OCI-LY7 (cell line): ENCODE measurements around the gene EGLN3. TPM values are rescaled to one million over a fixed set of nuclear protein-coding genes. Genes with fewer than 3 reads are reported as not detected.

Experiments
- BruUV-seq: library from RNA; stranded (reverse); fragments of 400-500 nt; replicated peaks from 2 replicates; lab custom pipeline; 2021; lab: Mats Ljungman, UMichigan
- CTCF ChIA-PET: fragments of 300-600 bp; sonication (Branson Sonifier 250); formaldehyde crosslinking; loops from one replicate; lab custom pipeline; 2022; ENCODE audit warnings: antibody characterized with exemption; ENCODE audit not compliant: unreplicated experiment; lab: Charles Lee
- POLR2A ChIA-PET: fragments of 300-600 bp; sonication (Branson Sonifier 250); formaldehyde crosslinking; loops from one replicate; lab custom pipeline; 2022; ENCODE audit warnings: antibody characterized with exemption; lab: Charles Lee
- DNase-seq: peaks from one replicate; pipeline ENCODE4 v3.0.0-alpha.2; 2015; ENCODE audit warnings: low spot score
- H2AFZ ChIP-seq: fragments of 200-600 bp; sonication (generic), shearing (Covaris generic); 2 replicates; pipeline ENCODE4 v1.6.1; 2014; ENCODE audit warnings: mild to moderate bottlenecking, antibody characterized with exemption, low read length, moderate library complexity
- H3K27ac ChIP-seq: fragments of 200-600 bp; sonication (generic); 2 replicates; pipeline ENCODE4 v1.5.1; 2014; ENCODE audit warnings: mixed run types, low read depth, mild to moderate bottlenecking, moderate library complexity, low read length, inconsistent platforms; ENCODE audit not compliant: poor library complexity, severe bottlenecking
- H3K36me3 ChIP-seq: fragments of 200-600 bp; sonication (generic); 2 replicates; pipeline ENCODE4 v1.6.1; 2014; ENCODE audit warnings: mild to moderate bottlenecking, antibody characterized with exemption, low read length, moderate library complexity, mixed read lengths; ENCODE audit not compliant: insufficient read depth
- H3K4me1 ChIP-seq: fragments of 200-600 bp; sonication (generic); 2 replicates; pipeline ENCODE4 v1.5.1; 2014; ENCODE audit warnings: mild to moderate bottlenecking, low read length; ENCODE audit not compliant: insufficient read depth, poor library complexity, severe bottlenecking
- H3K4me2 ChIP-seq: fragments of 200-600 bp; sonication (generic); 2 replicates; pipeline ENCODE4 v1.6.1; 2014; ENCODE audit warnings: mild to moderate bottlenecking, low read length
- H3K4me3 ChIP-seq: fragments of 200-600 bp; sonication (generic); 2 replicates; pipeline ENCODE4 v1.5.1; 2014; ENCODE audit warnings: mild to moderate bottlenecking, low read depth, low read length; ENCODE audit not compliant: poor library complexity, severe bottlenecking
- H3K79me2 ChIP-seq: fragments of 200-600 bp; sonication (generic); 2 replicates; pipeline ENCODE4 v1.6.1; 2016; ENCODE audit warnings: low read depth, mild to moderate bottlenecking, low read length, moderate library complexity, mixed read lengths; ENCODE audit not compliant: insufficient read depth
- H3K9me2 ChIP-seq: fragments of 200-600 bp; sonication (generic); 2 replicates; pipeline ENCODE4 v1.6.1; 2016; ENCODE audit warnings: mild to moderate bottlenecking, low read length, mixed read lengths; ENCODE audit not compliant: insufficient read depth
- H3K9me3 ChIP-seq: fragments of 200-600 bp; sonication (generic); 2 replicates; pipeline ENCODE4 v1.6.1; 2014; ENCODE audit warnings: mild to moderate bottlenecking, mixed run types, low read length, mixed read lengths
- H4K20me1 ChIP-seq: fragments of 200-600 bp; sonication (generic); 2 replicates; pipeline ENCODE4 v1.6.1; 2014; ENCODE audit warnings: mild to moderate bottlenecking, antibody characterized with exemption, low read length, moderate library complexity, mixed read lengths; ENCODE audit not compliant: insufficient read depth
- EZH2phosphoT487 ChIP-seq: fragments of 200-600 bp; sonication (generic); IDR thresholded peaks from 2 replicates; pipeline ENCODE4 v1.6.1; 2018; ENCODE audit warnings: low read depth, borderline replicate concordance, mild to moderate bottlenecking, mixed run types, antibody characterized with exemption, low read length, moderate library complexity, mixed read lengths
- intact Hi-C: fragments of 100-400 bp; cut with micrococcal nuclease; formaldehyde crosslinking; loops from one replicate; pipeline ENCODE4 v1.10.0; 2022; ENCODE audit not compliant: unreplicated experiment
- total RNA-seq, 2 experiments: library from RNA; depleted of rRNA in 1 of 2; stranded (reverse); fragments of >200 nt in 1 of 2; shearing (Covaris generic) in 1 of 2; gene quantifications; 2 replicates each; pipeline ENCODE4 v1.2.3, GENCODE V29; 2014 to 2022
- TF ChIP-seq, protein P1 (sequence below): fragments of 200-600 bp; sonication (generic); conservative IDR thresholded peaks from 2 replicates; pipeline ENCODE4 v1.5.1; 2014; ENCODE audit warnings: mild to moderate bottlenecking, antibody characterized with exemption, low read length, moderate library complexity, mixed read lengths

EGLN3 gene
- total RNA-seq, 2 experiments from 2014 or later = not detected

DNA sequence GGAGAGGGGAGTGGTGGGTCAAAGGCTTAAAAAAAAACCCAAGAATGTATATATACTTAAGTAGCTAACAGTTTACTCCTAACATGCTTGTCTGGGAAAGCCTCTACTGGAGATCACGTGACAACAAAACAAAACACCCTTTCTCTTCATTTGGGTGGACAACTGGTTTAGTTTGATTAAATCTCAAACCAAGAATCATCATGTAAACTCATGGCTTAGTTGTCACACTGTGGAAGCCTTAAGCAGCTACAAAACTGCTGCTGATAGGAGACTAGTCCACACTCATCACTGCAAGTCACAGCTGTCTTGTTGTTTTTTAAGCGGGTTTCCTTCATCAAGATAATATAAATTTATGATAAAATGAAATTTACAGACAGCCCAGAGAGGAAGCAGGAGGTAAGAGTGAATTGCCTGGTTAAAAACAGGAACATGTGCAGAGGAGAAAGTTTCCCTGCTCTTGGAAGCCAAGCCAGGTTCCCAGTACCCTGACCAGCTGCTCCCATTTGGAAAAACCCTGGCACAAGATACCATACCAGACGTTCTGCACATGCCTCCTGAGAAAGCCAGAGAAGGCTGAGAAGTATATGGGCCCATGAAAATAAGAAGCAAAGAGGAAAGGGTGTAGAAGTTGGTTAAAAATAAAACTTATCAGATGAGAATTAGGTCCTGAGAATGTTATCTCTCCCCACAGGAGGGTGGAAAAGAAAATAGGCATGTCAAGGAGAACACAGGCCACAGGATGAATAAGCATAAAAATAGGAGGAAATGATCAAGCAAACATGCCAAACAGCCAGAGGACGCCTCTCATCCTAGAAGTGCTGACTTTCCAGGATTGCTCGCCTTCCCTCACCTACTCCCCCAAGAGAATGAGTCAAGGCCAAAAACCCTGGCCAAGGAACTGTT, 34.0 kb downstream of the EGLN3 start:
- Histone ChIP-seq H3K9me2 (no peaks in the 10 kb centered on the region), H3K9me3 (no peaks in the 10 kb centered on the region), H3K79me2 (no peaks in the 10 kb centered on the region), H3K27ac (no peak overlapping the region), H3K36me3 (no peaks in the 10 kb centered on the region), H3K4me2 (no peak overlapping the region), H4K20me1 (no peaks in the 10 kb centered on the region), H2AFZ (no peak overlapping the region), H3K4me1 (no peaks in the 10 kb centered on the region), H3K4me3 (no peak overlapping the region)
- ChIA-PET CTCF (no interaction called here), POLR2A (interaction anchor here (1.4 kb wide), 1 partner anchor 11 kb away, joined by 4 read pairs; no protein-coding TSS in a partner anchor)
- no peak for DNase-seq
- no TSS peak for BruUV-seq
- intact Hi-C loops = no loop called here
- TF ChIP-seq, protein P1, sequence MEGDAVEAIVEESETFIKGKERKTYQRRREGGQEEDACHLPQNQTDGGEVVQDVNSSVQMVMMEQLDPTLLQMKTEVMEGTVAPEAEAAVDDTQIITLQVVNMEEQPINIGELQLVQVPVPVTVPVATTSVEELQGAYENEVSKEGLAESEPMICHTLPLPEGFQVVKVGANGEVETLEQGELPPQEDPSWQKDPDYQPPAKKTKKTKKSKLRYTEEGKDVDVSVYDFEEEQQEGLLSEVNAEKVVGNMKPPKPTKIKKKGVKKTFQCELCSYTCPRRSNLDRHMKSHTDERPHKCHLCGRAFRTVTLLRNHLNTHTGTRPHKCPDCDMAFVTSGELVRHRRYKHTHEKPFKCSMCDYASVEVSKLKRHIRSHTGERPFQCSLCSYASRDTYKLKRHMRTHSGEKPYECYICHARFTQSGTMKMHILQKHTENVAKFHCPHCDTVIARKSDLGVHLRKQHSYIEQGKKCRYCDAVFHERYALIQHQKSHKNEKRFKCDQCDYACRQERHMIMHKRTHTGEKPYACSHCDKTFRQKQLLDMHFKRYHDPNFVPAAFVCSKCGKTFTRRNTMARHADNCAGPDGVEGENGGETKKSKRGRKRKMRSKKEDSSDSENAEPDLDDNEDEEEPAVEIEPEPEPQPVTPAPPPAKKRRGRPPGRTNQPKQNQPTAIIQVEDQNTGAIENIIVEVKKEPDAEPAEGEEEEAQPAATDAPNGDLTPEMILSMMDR = no peak
- TF ChIP-seq EZH2phosphoT487 = no peak

- Histone ChIP-seq H4K20me1 (no peaks in the 10 kb centered on the region), H2AFZ (no peak overlapping the region), H3K9me3 (no peaks in the 10 kb centered on the region), H3K4me1 (no peaks in the 10 kb centered on the region), H3K36me3 (no peaks in the 10 kb centered on the region), H3K79me2 (no peaks in the 10 kb centered on the region), H3K27ac (no peak overlapping the region), H3K4me2 (no peak overlapping the region), H3K9me2 (no peaks in the 10 kb centered on the region), H3K4me3 (no peak overlapping the region)
- no peak for DNase-seq
- intact Hi-C loops = no loop called here
- TF ChIP-seq EZH2phosphoT487 = no peak
- TF ChIP-seq, protein P1 = no peak
- POLR2A ChIA-PET = interaction anchor here (0.6 to 1.4 kb wide), 2 partner anchors 9 to 149 kb away, joined by 3 to 4 read pairs; no protein-coding TSS in a partner anchor
- CTCF ChIA-PET = no interaction called here
- BruUV-seq = no TSS peak
These were observed 35.2 kb downstream of the EGLN3 start for GRCh38 chr14:33915682-33916081.
